H9 (cell line): ENCODE measurements around the gene NOX5. TPM values are rescaled to one million over a fixed set of nuclear protein-coding genes. Genes with fewer than 3 reads are reported as not detected.

Experiments used
- DNase-seq: peaks from one replicate; pipeline ENCODE4 v3.0.0-alpha.2; 2017
- H2AFZ ChIP-seq: one replicate; pipeline ENCODE4 v1.6.1; 2013; ENCODE audit warnings: mild to moderate bottlenecking, low read length, control low read depth, moderate library complexity
- H2AK5ac ChIP-seq: 2 replicates; pipeline ENCODE4 v1.6.1; 2013; ENCODE audit warnings: low read length, control low read depth, mixed read lengths; ENCODE audit not compliant: insufficient read length
- H2BK120ac ChIP-seq: one replicate; pipeline ENCODE4 v1.6.1; 2013; ENCODE audit warnings: low read depth, mild to moderate bottlenecking, low read length, control low read depth, inconsistent platforms; ENCODE audit not compliant: poor library complexity, severe bottlenecking
- H2BK12ac ChIP-seq: 2 replicates; pipeline ENCODE4 v1.6.1; 2013; ENCODE audit warnings: low read length, control low read depth, mixed read lengths, low read depth; ENCODE audit not compliant: insufficient read length
- H2BK15ac ChIP-seq: 2 replicates; pipeline ENCODE4 v1.6.1; 2013; ENCODE audit warnings: low read depth, low read length, control low read depth
- H2BK20ac ChIP-seq: one replicate; pipeline ENCODE4 v1.6.1; 2013; ENCODE audit warnings: low read depth, mild to moderate bottlenecking, low read length, control low read depth, inconsistent platforms; ENCODE audit not compliant: poor library complexity, severe bottlenecking
- H2BK5ac ChIP-seq: 2 replicates; pipeline ENCODE4 v1.6.1; 2013; ENCODE audit warnings: low read length, control low read depth, mixed read lengths; ENCODE audit not compliant: insufficient read length
- H3K14ac ChIP-seq: 2 replicates; pipeline ENCODE4 v1.6.1; 2013; ENCODE audit warnings: low read length, control low read depth; ENCODE audit not compliant: insufficient read depth
- H3K18ac ChIP-seq: 2 replicates; pipeline ENCODE4 v1.6.1; 2013; ENCODE audit warnings: low read depth, mild to moderate bottlenecking, mixed read lengths, low read length, control low read depth; ENCODE audit not compliant: insufficient read length
- H3K23ac ChIP-seq: 2 replicates; pipeline ENCODE4 v1.6.1; 2013; ENCODE audit warnings: low read length, control low read depth, mixed read lengths, low read depth; ENCODE audit not compliant: insufficient read length
- H3K23me2 ChIP-seq: 2 replicates; pipeline ENCODE4 v1.6.1; 2013; ENCODE audit warnings: low read depth, mild to moderate bottlenecking, mixed read lengths, low read length, control low read depth; ENCODE audit not compliant: insufficient read length, poor library complexity, severe bottlenecking
- H3K27ac ChIP-seq: 2 replicates; pipeline ENCODE4 v1.5.1; 2013; ENCODE audit warnings: low read length, control low read depth, mixed read lengths, low read depth; ENCODE audit not compliant: insufficient read length
- H3K27me3 ChIP-seq: 2 replicates; pipeline ENCODE4 v1.6.1; 2013; ENCODE audit warnings: low read length, control low read depth, inconsistent platforms; ENCODE audit not compliant: insufficient read depth
- H3K4ac ChIP-seq: 2 replicates; pipeline ENCODE4 v1.6.1; 2013; ENCODE audit warnings: low read depth, mild to moderate bottlenecking, control low read depth, inconsistent platforms, low read length, moderate library complexity
- H3K4me1 ChIP-seq: 2 replicates; pipeline ENCODE4 v1.6.1; 2013; ENCODE audit warnings: low read length, control low read depth, inconsistent platforms; ENCODE audit not compliant: insufficient read depth
- H3K4me2 ChIP-seq: 2 replicates; pipeline ENCODE4 v1.6.1; 2013; ENCODE audit warnings: low read length, control low read depth, mixed read lengths; ENCODE audit not compliant: insufficient read length, insufficient read depth
- H3K56ac ChIP-seq: 2 replicates; pipeline ENCODE4 v1.6.1; 2013; ENCODE audit warnings: low read depth, mild to moderate bottlenecking, mixed read lengths, low read length, control low read depth; ENCODE audit not compliant: insufficient read length
- H3K79me1 ChIP-seq: 2 replicates; pipeline ENCODE4 v1.6.1; 2013; ENCODE audit warnings: low read depth, mild to moderate bottlenecking, moderate library complexity, low read length, control low read depth, inconsistent platforms; ENCODE audit not compliant: insufficient read depth, poor library complexity, severe bottlenecking
- H3K79me2 ChIP-seq: 2 replicates; pipeline ENCODE4 v1.6.1; 2013; ENCODE audit warnings: low read length, control low read depth, inconsistent platforms; ENCODE audit not compliant: insufficient read depth
- H3K9ac ChIP-seq: 2 replicates; pipeline ENCODE4 v1.6.1; 2013; ENCODE audit warnings: low read length, control low read depth, mixed read lengths; ENCODE audit not compliant: insufficient read length; ENCODE audit errors: extremely low read depth
- H3K9me3 ChIP-seq: one replicate; pipeline ENCODE4 v1.6.1; 2013; ENCODE audit warnings: low read depth, low read length, inconsistent platforms; ENCODE audit not compliant: control insufficient read depth
- H3T11ph ChIP-seq: one replicate; pipeline ENCODE4 v1.6.1; 2013; ENCODE audit warnings: mild to moderate bottlenecking, low read length, control low read depth, inconsistent platforms
- H4K20me1 ChIP-seq: one replicate; pipeline ENCODE4 v1.6.1; 2013; ENCODE audit not compliant: control insufficient read depth, insufficient read length, insufficient read depth
- H4K5ac ChIP-seq: 2 replicates; pipeline ENCODE4 v1.6.1; 2013; ENCODE audit warnings: low read depth, mild to moderate bottlenecking, mixed read lengths, low read length, control low read depth; ENCODE audit not compliant: insufficient read length
- H4K8ac ChIP-seq: replicated peaks from 2 replicates; pipeline ENCODE4 v1.6.1; 2013; ENCODE audit warnings: low read length, control low read depth, mixed read lengths, low read depth; ENCODE audit not compliant: insufficient read length
- H4K91ac ChIP-seq: 2 replicates; pipeline ENCODE4 v1.6.1; 2013; ENCODE audit warnings: low read depth, mild to moderate bottlenecking, moderate library complexity, mixed read lengths, low read length, control low read depth; ENCODE audit not compliant: insufficient read length
- H3K27ac Mint-ChIP-seq, 3 experiments: 2 replicates in 2 of 3; 3 replicates in 1 of 3; pipeline ENCODE4 v1.8.0; 2020 to 2021; ENCODE audit warnings: mixed read lengths in 3 of 3, mild to moderate bottlenecking in 1 of 3, moderate library complexity in 1 of 3
- H3K27me3 Mint-ChIP-seq: 2 replicates; pipeline ENCODE4 v1.8.0; 2021; ENCODE audit warnings: low read depth, mild to moderate bottlenecking, moderate library complexity, mixed read lengths
- H3K36me3 Mint-ChIP-seq, 3 experiments: 2 replicates in 2 of 3; 3 replicates in 1 of 3; pipeline ENCODE4 v1.8.0; 2020 to 2021; ENCODE audit warnings: low read depth in 3 of 3, mixed read lengths in 3 of 3; ENCODE audit not compliant: insufficient read depth in 1 of 3
- H3K4me1 Mint-ChIP-seq, 2 experiments: 2 replicates each; pipeline ENCODE4 v1.8.0; 2020; ENCODE audit warnings: mixed read lengths in 2 of 2
- H3K4me3 Mint-ChIP-seq, 2 experiments: 2 replicates in 1 of 2; 3 replicates in 1 of 2; pipeline ENCODE4 v1.8.0; 2020 to 2021; ENCODE audit warnings: mild to moderate bottlenecking in 2 of 2, mixed read lengths in 2 of 2, moderate library complexity in 1 of 2
- H3K9me3 Mint-ChIP-seq, 2 experiments: 2 replicates in 1 of 2; 3 replicates in 1 of 2; pipeline ENCODE4 v1.8.0; 2020; ENCODE audit warnings: mild to moderate bottlenecking in 2 of 2, mixed read lengths in 2 of 2, moderate library complexity in 1 of 2
- WGBS: extraction: QIAGEN DNeasy Blood & Tissue Kit; methylation state at CpG from one replicate; pipeline ENCODE4 v1.1.7; 2013; ENCODE audit warnings: missing lambda C conversion rate, low lambda C conversion rate, mixed read lengths; ENCODE audit not compliant: insufficient read length; ENCODE audit errors: extremely low coverage; 5-methylcytosine and 5-hydroxymethylcytosine counted together
- total RNA-seq: library from RNA; stranded (reverse); gene quantifications from 2 replicates; pipeline ENCODE4 v1.2.1, GENCODE V29; 2021
- TF ChIP-seq, protein P1 (sequence below): fragments of 200-600 bp; sonication (generic); conservative IDR thresholded peaks from 3 replicates; pipeline ENCODE4 v1.8.0; 2021; ENCODE audit warnings: antibody characterized with exemption, mild to moderate bottlenecking

NOX5 gene
- total RNA-seq, 1 experiment from 2014 or later, result 0.04 TPM

DNA sequence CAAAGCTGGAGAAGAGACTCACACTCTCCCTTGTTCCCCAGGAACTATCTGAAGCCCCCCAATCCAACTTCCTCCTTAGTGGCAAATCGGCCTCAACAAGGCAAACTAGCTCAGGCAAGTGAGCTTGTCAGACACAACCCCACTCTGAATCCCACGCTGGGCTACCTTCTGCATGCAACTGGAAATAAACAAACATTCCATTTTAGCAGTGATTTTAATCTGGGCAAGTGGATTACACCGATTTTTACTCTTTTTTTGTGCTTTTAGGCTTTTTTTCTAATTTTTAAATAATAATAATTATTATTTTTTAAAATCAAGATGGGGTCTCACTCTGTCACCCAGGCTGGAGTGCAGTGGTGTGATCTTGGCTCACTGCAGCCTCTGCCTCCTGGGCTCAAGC is 2.9 kb upstream of the NOX5 start:
- Histone ChIP-seq H4K20me1 (peaks cover 3% of the 10 kb centered on the region), H3K23me2 (no peaks in the 10 kb centered on the region), H2AK5ac (no peak overlapping the region), H3K9ac (no peak overlapping the region), H3K4ac (no peak overlapping the region), H3K79me2 (no peaks in the 10 kb centered on the region), H2BK12ac (no peak overlapping the region), H4K8ac (no peak overlapping the region), H3K4me2 (no peak overlapping the region), H3K9me3 (peaks cover 8% of the 10 kb centered on the region), H2BK120ac (no peak overlapping the region), H2BK20ac (no peak overlapping the region), H3K23ac (no peak overlapping the region), H4K5ac (no peak overlapping the region), H3T11ph (no peak overlapping the region), H4K91ac (no peak overlapping the region), H3K27me3 (no peaks in the 10 kb centered on the region), H3K14ac (no peak overlapping the region), H3K4me1 (no peaks in the 10 kb centered on the region), H2AFZ (no peak overlapping the region), H2BK5ac (no peak overlapping the region), H3K79me1 (no peaks in the 10 kb centered on the region), H2BK15ac (no peak overlapping the region), H3K56ac (no peak overlapping the region), H3K27ac (no peak overlapping the region), H3K18ac (no peak overlapping the region)
- TF ChIP-seq, protein P1, sequence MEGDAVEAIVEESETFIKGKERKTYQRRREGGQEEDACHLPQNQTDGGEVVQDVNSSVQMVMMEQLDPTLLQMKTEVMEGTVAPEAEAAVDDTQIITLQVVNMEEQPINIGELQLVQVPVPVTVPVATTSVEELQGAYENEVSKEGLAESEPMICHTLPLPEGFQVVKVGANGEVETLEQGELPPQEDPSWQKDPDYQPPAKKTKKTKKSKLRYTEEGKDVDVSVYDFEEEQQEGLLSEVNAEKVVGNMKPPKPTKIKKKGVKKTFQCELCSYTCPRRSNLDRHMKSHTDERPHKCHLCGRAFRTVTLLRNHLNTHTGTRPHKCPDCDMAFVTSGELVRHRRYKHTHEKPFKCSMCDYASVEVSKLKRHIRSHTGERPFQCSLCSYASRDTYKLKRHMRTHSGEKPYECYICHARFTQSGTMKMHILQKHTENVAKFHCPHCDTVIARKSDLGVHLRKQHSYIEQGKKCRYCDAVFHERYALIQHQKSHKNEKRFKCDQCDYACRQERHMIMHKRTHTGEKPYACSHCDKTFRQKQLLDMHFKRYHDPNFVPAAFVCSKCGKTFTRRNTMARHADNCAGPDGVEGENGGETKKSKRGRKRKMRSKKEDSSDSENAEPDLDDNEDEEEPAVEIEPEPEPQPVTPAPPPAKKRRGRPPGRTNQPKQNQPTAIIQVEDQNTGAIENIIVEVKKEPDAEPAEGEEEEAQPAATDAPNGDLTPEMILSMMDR, result no peak
- DNase-seq, result no peak
- Mint-ChIP-seq H3K9me3 (peaks cover 19% of the 10 kb centered on the region in 2 experiments), H3K4me1 (peaks cover 9% of the 10 kb centered on the region in 2 experiments), H3K4me3 (no peak overlapping the region), H3K36me3 (peaks cover 6 to 23% (median 12%) of the 10 kb centered on the region in 3 experiments), H3K27ac (no peak overlapping the region; a peak in 1 of 7 replicates), H3K27me3 (peaks cover 14% of the 10 kb centered on the region)
- no CpG with 5 or more reads among the region's 3 CpGs for WGBS
